Tibial nerve (tissue), 4 donors: ENCODE measurements around the gene ABCC4. TPM values are rescaled to one million over a fixed set of nuclear protein-coding genes. Genes with fewer than 3 reads are reported as not detected.

ENCODE experiments used
- DNase-seq, 2 donors: peaks; one replicate each; pipeline ENCODE4 v3.0.0-alpha.2; 2019; ENCODE audit warnings: low spot score in 2 of 2
- H3K27ac ChIP-seq, 4 donors: fragments of 200-600 bp; sonication (generic) in 3 of 4; one replicate each; pipeline ENCODE4 v1.5.1; 2017 to 2019; ENCODE audit warnings: mild to moderate bottlenecking in 1 of 4
- H3K27me3 ChIP-seq, 2 donors: fragments of 200-600 bp; sonication (generic) in 1 of 2; one replicate each; pipeline versions ENCODE4 v1.5.1 to v1.6.0; 2017 to 2019
- H3K36me3 ChIP-seq, 3 donors: fragments of 200-600 bp; sonication (generic); one replicate each; pipeline ENCODE4 v1.5.1; 2018 to 2019
- H3K4me1 ChIP-seq, 4 donors: fragments of 200-600 bp; sonication (generic) in 3 of 4; one replicate each; pipeline ENCODE4 v1.5.1; 2017 to 2019
- H3K4me3 ChIP-seq, 4 donors: fragments of 200-600 bp; sonication (generic) in 3 of 4; one replicate each; pipeline ENCODE4 v1.5.1; 2017 to 2019; ENCODE audit warnings: mild to moderate bottlenecking in 1 of 4, moderate library complexity in 1 of 4
- H3K9me3 ChIP-seq, 4 donors: fragments of 200-600 bp; sonication (generic) in 3 of 4; one replicate each; pipeline ENCODE4 v1.5.1; 2017 to 2019
- CTCF ChIP-seq, 5 experiments: fragments of 200-600 bp in 3 of 5; fragments of 450-650 bp in 2 of 5; sonication (generic) in 3 of 5; IDR thresholded peaks; one replicate each; pipeline ENCODE4 v1.5.1; 2016 to 2019; ENCODE audit warnings: antibody characterized with exemption in 5 of 5, mild to moderate bottlenecking in 3 of 5, moderate library complexity in 2 of 5
- EP300 ChIP-seq, 2 donors: sonication (generic); formaldehyde crosslinking; IDR thresholded peaks; one replicate each; pipeline ENCODE4 v1.6.1; 2017; ENCODE audit warnings: antibody characterized with exemption in 2 of 2, mild to moderate bottlenecking in 1 of 2
- POLR2A ChIP-seq, 2 donors: fragments of 450-650 bp; IDR thresholded peaks; one replicate each; pipeline ENCODE4 v1.6.1; 2017; ENCODE audit warnings: antibody characterized with exemption in 2 of 2, mild to moderate bottlenecking in 2 of 2, moderate library complexity in 2 of 2
- WGBS, 2 donors: methylation state at CpG; one replicate each; pipeline ENCODE4 v1.1.5; 2018; 5-methylcytosine and 5-hydroxymethylcytosine counted together
- total RNA-seq, 4 donors: library from RNA; depleted of rRNA; stranded (reverse); fragments of >200 nt; gene quantifications; one replicate each; pipeline ENCODE4 v1.1.0, GENCODE V29; 2016

Gene ABCC4
- total RNA-seq, 4 donors from 2014 or later, result 5.7 to 20.1 (median 9.3) TPM

GRCh38 chr13:95325485-95325884, 24.2 kb upstream of the ABCC4 start:
- Histone ChIP-seq H3K36me3 (no peaks in the 10 kb centered on the region), H3K9me3 (no peaks in the 10 kb centered on the region), H3K27ac (no peak overlapping the region), H3K27me3 (no peaks in the 10 kb centered on the region), H3K4me1 (no peaks in the 10 kb centered on the region), H3K4me3 (no peak overlapping the region)
- 49 to 58% methylated on average over 3 of the region's 3 CpGs for WGBS, 2 donors
- no peak for TF ChIP-seq CTCF (IDR thresholded peaks at IDR 0.05)
- DNase-seq, result no peak

- Histone ChIP-seq H3K27me3 (no peaks in the 10 kb centered on the region), H3K4me3 (no peak overlapping the region), H3K9me3 (no peaks in the 10 kb centered on the region), H3K36me3 (no peaks in the 10 kb centered on the region), H3K4me1 (no peaks in the 10 kb centered on the region), H3K27ac (no peak overlapping the region)
- no peak for TF ChIP-seq EP300 (IDR thresholded peaks at IDR 0.05)
- TF ChIP-seq CTCF (IDR thresholded peaks at IDR 0.05), result no peak
- no peak for TF ChIP-seq POLR2A (IDR thresholded peaks at IDR 0.05)
- 58 to 79% methylated on average over 16 of the region's 16 CpGs for WGBS, 2 donors
- DNase-seq, result no peak
These were observed 22.8 kb upstream of the ABCC4 start for GRCh38 chr13:95323930-95324662.

- no peak overlapping the region for H3K27ac ChIP-seq
- TF ChIP-seq CTCF (IDR thresholded peaks at IDR 0.05) (no peak), EP300 (IDR thresholded peaks at IDR 0.05) (no peak), POLR2A (IDR thresholded peaks at IDR 0.05) (no peak)
- WGBS, 2 donors, result 70 to 78% methylated on average over 9 of the region's 9 CpGs
These were observed 18.5 kb upstream of the ABCC4 start for GRCh38 chr13:95319551-95320274.

GRCh38 chr13:95317039-95317989, 16.1 kb upstream of the ABCC4 start:
- TF ChIP-seq POLR2A (IDR thresholded peaks at IDR 0.05) (no peak), EP300 (IDR thresholded peaks at IDR 0.05) (no peak), CTCF (IDR thresholded peaks at IDR 0.05) (no peak)
- H3K27ac ChIP-seq, result no peak overlapping the region
- WGBS, 2 donors, result 86 to 93% methylated on average over 12 of the region's 12 CpGs
- H3K27me3 ChIP-seq, result no peaks in the 10 kb centered on the region
- no peaks in the 10 kb centered on the region for H3K4me1 ChIP-seq
- peaks cover 0 to 4% (median 0%) of the 10 kb centered on the region in 4 donors for H3K9me3 ChIP-seq
- no peaks in the 10 kb centered on the region for H3K36me3 ChIP-seq
- no peak overlapping the region for H3K4me3 ChIP-seq
- no peak for DNase-seq

More at GRCh38 chr13:95319551-95320274, 18.5 kb upstream of the ABCC4 start:
- Histone ChIP-seq H3K9me3 (peaks cover 0 to 4% (median 0%) of the 10 kb centered on the region in 4 donors), H3K4me3 (no peak overlapping the region), H3K36me3 (no peaks in the 10 kb centered on the region), H3K4me1 (no peaks in the 10 kb centered on the region), H3K27me3 (no peaks in the 10 kb centered on the region)
- no peak for DNase-seq
